GM12878 (cell line): ENCODE data around the gene SLC17A7. TPM values are rescaled to one million over a fixed set of nuclear protein-coding genes. Genes with fewer than 3 reads are reported as not detected.

Experiments used
- ATF2 ChIP-seq: IDR thresholded peaks from 2 replicates; pipeline ENCODE4 v1.6.1; 2012; ENCODE audit warnings: low read length, inconsistent platforms
- BACH1 ChIP-seq: fragments of 450-650 bp; IDR thresholded peaks from 2 replicates; pipeline ENCODE4 v1.6.1; 2017; ENCODE audit warnings: mild to moderate bottlenecking, borderline replicate concordance
- CREM ChIP-seq: IDR thresholded peaks from 2 replicates; pipeline ENCODE4 v1.6.1; 2014; ENCODE audit warnings: antibody characterized with exemption, low read depth
- FOXM1 ChIP-seq: IDR thresholded peaks from 2 replicates; pipeline ENCODE4 v1.6.1; 2012; ENCODE audit warnings: low read depth, mild to moderate bottlenecking, inconsistent platforms, low read length, moderate library complexity
- IKZF2 ChIP-seq, 2 experiments: fragments of 450-650 bp; IDR thresholded peaks; 2 replicates each; pipeline ENCODE4 v1.6.1; 2017; ENCODE audit warnings: mild to moderate bottlenecking in 2 of 2, moderate library complexity in 2 of 2
- MTA3 ChIP-seq: IDR thresholded peaks from 2 replicates; pipeline ENCODE4 v1.6.1; 2012; ENCODE audit warnings: low read length, inconsistent platforms, borderline replicate concordance
- MYC ChIP-seq: IDR thresholded peaks from 2 replicates; pipeline ENCODE4 v1.6.1; 2011; ENCODE audit warnings: mild to moderate bottlenecking, low read length, moderate library complexity, inconsistent platforms; ENCODE audit not compliant: insufficient read depth, insufficient replicate concordance, insufficient read length, severe bottlenecking
- NFIC ChIP-seq: IDR thresholded peaks from 2 replicates; pipeline ENCODE4 v1.6.1; 2012; ENCODE audit warnings: low read depth, mild to moderate bottlenecking, inconsistent platforms, low read length, moderate library complexity
- NFXL1 ChIP-seq: fragments of 450-650 bp; IDR thresholded peaks from 2 replicates; pipeline ENCODE4 v1.6.1; 2017; ENCODE audit warnings: antibody characterized with exemption, mild to moderate bottlenecking, borderline replicate concordance
- POLR2AphosphoS2 ChIP-seq: IDR thresholded peaks from 2 replicates; pipeline ENCODE4 v1.6.1; 2011; ENCODE audit warnings: low read depth, mild to moderate bottlenecking, low read length, improper control_type of control experiment, moderate library complexity
- POLR2AphosphoS5 ChIP-seq: IDR thresholded peaks from 2 replicates; pipeline ENCODE4 v1.6.1; 2011; ENCODE audit warnings: mild to moderate bottlenecking, low read length, inconsistent platforms
- RELB ChIP-seq: fragments of 450-650 bp; IDR thresholded peaks from 2 replicates; pipeline ENCODE4 v1.6.1; 2017; ENCODE audit warnings: low read depth, mild to moderate bottlenecking, moderate library complexity
- SMC3 ChIP-seq: IDR thresholded peaks from 2 replicates; pipeline ENCODE4 v1.6.1; 2011; ENCODE audit warnings: low read length, improper control_type of control experiment, borderline replicate concordance
- SP1 ChIP-seq: IDR thresholded peaks from one replicate; pipeline ENCODE4 v1.6.1; 2011; ENCODE audit warnings: low read depth, low read length
- ZBED1 ChIP-seq: IDR thresholded peaks from 2 replicates; pipeline ENCODE4 v1.6.1; 2016; ENCODE audit warnings: borderline replicate concordance
- ZNF207 ChIP-seq: fragments of 450-650 bp; IDR thresholded peaks from 2 replicates; pipeline ENCODE4 v1.6.1; 2014; ENCODE audit warnings: antibody characterized with exemption, mild to moderate bottlenecking, borderline replicate concordance
- polyA plus RNA-seq, 11 experiments: library from polyadenylated mRNA; depleted of rRNA in 4 of 11; unstranded in 6 of 11; stranded (reverse) in 5 of 11; fragments of >200 nt; fragmentation: Nextera tagmentation in 4 of 11; fragmentation: Illumina TruSeq in 1 of 11; extraction: Ambion mirVana in 4 of 11; extraction: Trizol in 1 of 11; gene quantifications; 1 replicate in 1 of 11; 2 replicates in 10 of 11; pipeline versions ENCODE4 v1.2.1 to v1.2.3, GENCODE V29; 2011 to 2016; ENCODE audit warnings: inconsistent platforms in 2 of 11, missing spikeins in 2 of 11, low read depth in 1 of 11
- total RNA-seq, 4 experiments: library from RNA; depleted of rRNA in 3 of 4; stranded (reverse); fragments of >200 nt in 3 of 4; fragmentation: Illumina TruSeq in 1 of 4; extraction: Trizol in 1 of 4; gene quantifications; 2 replicates each; pipeline versions ENCODE4 v1.2.1 to v1.2.3, GENCODE V29; 2013 to 2021
- TF ChIP-seq, protein P1 (sequence below): IDR thresholded peaks from 2 replicates; pipeline ENCODE4 v1.6.1; 2012; ENCODE audit warnings: improper control_type of control experiment, low read depth, low read length; ENCODE audit not compliant: insufficient replicate concordance
- TF ChIP-seq, protein P2 (sequence below): fragments of 450-650 bp; IDR thresholded peaks from 2 replicates; pipeline ENCODE4 v1.6.1; 2016; ENCODE audit warnings: mild to moderate bottlenecking, moderate library complexity, borderline replicate concordance

SLC17A7 gene
- total and polyA plus RNA-seq, 10 of the 15 experiments (the other 5 are each of a cell fraction or from before 2014, with no cell fraction given) = 0.03 to 0.24 (median 0.06) TPM; not detected in 6

DNA sequence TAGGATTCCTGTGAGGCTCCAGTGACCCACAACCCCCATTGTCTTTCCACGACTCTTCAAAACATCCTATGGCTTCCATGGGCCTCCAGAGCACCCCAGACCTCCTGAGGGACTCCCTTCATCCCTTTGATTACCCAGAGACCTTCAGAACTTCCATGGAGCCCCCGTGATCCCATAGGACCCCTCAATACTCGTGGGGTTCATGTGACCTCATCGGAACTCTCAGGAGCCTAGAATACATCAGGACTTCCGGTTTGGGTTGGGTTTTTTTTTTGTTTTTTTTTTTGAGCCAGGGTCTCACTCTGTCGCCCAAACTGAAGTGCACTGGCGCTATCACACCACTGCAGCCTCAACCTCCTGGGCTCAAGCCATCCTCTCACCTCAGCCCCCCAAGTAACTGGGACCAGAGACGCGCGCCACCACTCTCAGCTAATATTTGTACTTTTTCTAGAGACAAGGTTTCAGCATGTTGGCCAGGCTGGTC is 12.5 kb upstream of the SLC17A7 start (continued):
- TF ChIP-seq, protein P1, sequence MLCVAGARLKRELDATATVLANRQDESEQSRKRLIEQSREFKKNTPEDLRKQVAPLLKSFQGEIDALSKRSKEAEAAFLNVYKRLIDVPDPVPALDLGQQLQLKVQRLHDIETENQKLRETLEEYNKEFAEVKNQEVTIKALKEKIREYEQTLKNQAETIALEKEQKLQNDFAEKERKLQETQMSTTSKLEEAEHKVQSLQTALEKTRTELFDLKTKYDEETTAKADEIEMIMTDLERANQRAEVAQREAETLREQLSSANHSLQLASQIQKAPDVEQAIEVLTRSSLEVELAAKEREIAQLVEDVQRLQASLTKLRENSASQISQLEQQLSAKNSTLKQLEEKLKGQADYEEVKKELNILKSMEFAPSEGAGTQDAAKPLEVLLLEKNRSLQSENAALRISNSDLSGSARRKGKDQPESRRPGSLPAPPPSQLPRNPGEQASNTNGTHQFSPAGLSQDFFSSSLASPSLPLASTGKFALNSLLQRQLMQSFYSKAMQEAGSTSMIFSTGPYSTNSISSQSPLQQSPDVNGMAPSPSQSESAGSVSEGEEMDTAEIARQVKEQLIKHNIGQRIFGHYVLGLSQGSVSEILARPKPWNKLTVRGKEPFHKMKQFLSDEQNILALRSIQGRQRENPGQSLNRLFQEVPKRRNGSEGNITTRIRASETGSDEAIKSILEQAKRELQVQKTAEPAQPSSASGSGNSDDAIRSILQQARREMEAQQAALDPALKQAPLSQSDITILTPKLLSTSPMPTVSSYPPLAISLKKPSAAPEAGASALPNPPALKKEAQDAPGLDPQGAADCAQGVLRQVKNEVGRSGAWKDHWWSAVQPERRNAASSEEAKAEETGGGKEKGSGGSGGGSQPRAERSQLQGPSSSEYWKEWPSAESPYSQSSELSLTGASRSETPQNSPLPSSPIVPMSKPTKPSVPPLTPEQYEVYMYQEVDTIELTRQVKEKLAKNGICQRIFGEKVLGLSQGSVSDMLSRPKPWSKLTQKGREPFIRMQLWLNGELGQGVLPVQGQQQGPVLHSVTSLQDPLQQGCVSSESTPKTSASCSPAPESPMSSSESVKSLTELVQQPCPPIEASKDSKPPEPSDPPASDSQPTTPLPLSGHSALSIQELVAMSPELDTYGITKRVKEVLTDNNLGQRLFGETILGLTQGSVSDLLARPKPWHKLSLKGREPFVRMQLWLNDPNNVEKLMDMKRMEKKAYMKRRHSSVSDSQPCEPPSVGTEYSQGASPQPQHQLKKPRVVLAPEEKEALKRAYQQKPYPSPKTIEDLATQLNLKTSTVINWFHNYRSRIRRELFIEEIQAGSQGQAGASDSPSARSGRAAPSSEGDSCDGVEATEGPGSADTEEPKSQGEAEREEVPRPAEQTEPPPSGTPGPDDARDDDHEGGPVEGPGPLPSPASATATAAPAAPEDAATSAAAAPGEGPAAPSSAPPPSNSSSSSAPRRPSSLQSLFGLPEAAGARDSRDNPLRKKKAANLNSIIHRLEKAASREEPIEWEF = no peak
- TF ChIP-seq CREM (0 out of 2 replicates have a peak, but pooled peaks have one; percentile 18), IKZF2 (IDR thresholded peaks at IDR 0.05) (peak; percentile 61 to 69; a peak in 1 of 4 replicates), SP1 (no peak), MTA3 (0 out of 2 replicates have a peak, but pooled peaks have one; percentile 35), RELB (0 out of 2 replicates have a peak, but pooled peaks have one; percentile 13), FOXM1 (no peak), ZBED1 (no peak), MYC (no peak), POLR2AphosphoS5 (peak; percentile 67; the same call in 1 of the 2 replicates), BACH1 (no peak), ZNF207 (0 out of 2 replicates have a peak, but pooled peaks have one; percentile 7), NFXL1 (no peak), SMC3 (no peak), ATF2 (0 out of 2 replicates have a peak, but pooled peaks have one; percentile 45), POLR2AphosphoS2 (0 out of 2 replicates have a peak, but pooled peaks have one; percentile 25), NFIC (peak; percentile 50; the same call in 1 of the 2 replicates)
- TF ChIP-seq, protein P2, sequence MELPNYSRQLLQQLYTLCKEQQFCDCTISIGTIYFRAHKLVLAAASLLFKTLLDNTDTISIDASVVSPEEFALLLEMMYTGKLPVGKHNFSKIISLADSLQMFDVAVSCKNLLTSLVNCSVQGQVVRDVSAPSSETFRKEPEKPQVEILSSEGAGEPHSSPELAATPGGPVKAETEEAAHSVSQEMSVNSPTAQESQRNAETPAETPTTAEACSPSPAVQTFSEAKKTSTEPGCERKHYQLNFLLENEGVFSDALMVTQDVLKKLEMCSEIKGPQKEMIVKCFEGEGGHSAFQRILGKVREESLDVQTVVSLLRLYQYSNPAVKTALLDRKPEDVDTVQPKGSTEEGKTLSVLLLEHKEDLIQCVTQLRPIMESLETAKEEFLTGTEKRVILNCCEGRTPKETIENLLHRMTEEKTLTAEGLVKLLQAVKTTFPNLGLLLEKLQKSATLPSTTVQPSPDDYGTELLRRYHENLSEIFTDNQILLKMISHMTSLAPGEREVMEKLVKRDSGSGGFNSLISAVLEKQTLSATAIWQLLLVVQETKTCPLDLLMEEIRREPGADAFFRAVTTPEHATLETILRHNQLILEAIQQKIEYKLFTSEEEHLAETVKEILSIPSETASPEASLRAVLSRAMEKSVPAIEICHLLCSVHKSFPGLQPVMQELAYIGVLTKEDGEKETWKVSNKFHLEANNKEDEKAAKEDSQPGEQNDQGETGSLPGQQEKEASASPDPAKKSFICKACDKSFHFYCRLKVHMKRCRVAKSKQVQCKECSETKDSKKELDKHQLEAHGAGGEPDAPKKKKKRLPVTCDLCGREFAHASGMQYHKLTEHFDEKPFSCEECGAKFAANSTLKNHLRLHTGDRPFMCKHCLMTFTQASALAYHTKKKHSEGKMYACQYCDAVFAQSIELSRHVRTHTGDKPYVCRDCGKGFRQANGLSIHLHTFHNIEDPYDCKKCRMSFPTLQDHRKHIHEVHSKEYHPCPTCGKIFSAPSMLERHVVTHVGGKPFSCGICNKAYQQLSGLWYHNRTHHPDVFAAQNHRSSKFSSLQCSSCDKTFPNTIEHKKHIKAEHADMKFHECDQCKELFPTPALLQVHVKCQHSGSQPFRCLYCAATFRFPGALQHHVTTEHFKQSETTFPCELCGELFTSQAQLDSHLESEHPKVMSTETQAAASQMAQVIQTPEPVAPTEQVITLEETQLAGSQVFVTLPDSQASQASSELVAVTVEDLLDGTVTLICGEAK = peak; percentile 57; the same call in 1 of the 2 replicates
